HepG2 (cell line): ENCODE results near the gene SMOC1. TPM values are rescaled to one million over a fixed set of nuclear protein-coding genes. Genes with fewer than 3 reads are reported as not detected.

Experiments used
- BCL3 ChIP-seq: sonication (generic); formaldehyde crosslinking; IDR thresholded peaks from 2 replicates; pipeline ENCODE4 v1.5.1; 2020; ENCODE audit warnings: mild to moderate bottlenecking, missing genetic modification reagents, moderate library complexity
- CEBPB ChIP-seq: IDR thresholded peaks from 2 replicates; pipeline ENCODE4 v1.6.1; 2011; ENCODE audit warnings: low read depth, low read length, improper control_type of control experiment, borderline replicate concordance
- DDIT3 ChIP-seq: sonication (generic); formaldehyde crosslinking; IDR thresholded peaks from 2 replicates; pipeline ENCODE4 v1.4.0; 2020; ENCODE audit warnings: mild to moderate bottlenecking, missing genetic modification reagents
- GABPB1 ChIP-seq: IDR thresholded peaks from 2 replicates; pipeline ENCODE4 v1.6.1; 2016; ENCODE audit warnings: mild to moderate bottlenecking, missing genetic modification reagents, moderate library complexity, missing compliant biosample characterization
- GMEB2 ChIP-seq: IDR thresholded peaks from 2 replicates; pipeline ENCODE4 v1.6.1; 2016; ENCODE audit warnings: missing biosample characterization, missing genetic modification reagents, low read depth
- HMGXB4 ChIP-seq, 2 experiments: sonication (generic) in 1 of 2; formaldehyde crosslinking in 1 of 2; IDR thresholded peaks; 2 replicates each; pipeline versions ENCODE4 v1.4.0 to v1.6.1; 2018 to 2020; ENCODE audit warnings: missing genetic modification reagents in 2 of 2, borderline replicate concordance in 1 of 2, low read depth in 1 of 2, mild to moderate bottlenecking in 1 of 2, missing biosample characterization in 1 of 2
- MTF1 ChIP-seq: sonication (generic); formaldehyde crosslinking; IDR thresholded peaks from 2 replicates; pipeline ENCODE4 v1.5.0; 2020; ENCODE audit warnings: missing genetic modification reagents
- MYNN ChIP-seq: sonication (generic); formaldehyde crosslinking; IDR thresholded peaks from 2 replicates; pipeline ENCODE4 v1.4.0; 2020; ENCODE audit warnings: mild to moderate bottlenecking, low read depth, missing genetic modification reagents
- NCOA1 ChIP-seq: sonication (generic); formaldehyde crosslinking; IDR thresholded peaks from 2 replicates; pipeline ENCODE4 v1.9.0; 2021; ENCODE audit warnings: missing genetic modification reagents
- RFX5 ChIP-seq: IDR thresholded peaks from 2 replicates; pipeline ENCODE4 v1.6.1; 2011; ENCODE audit warnings: low read depth, low read length, improper control_type of control experiment
- SIX4 ChIP-seq: sonication (generic); formaldehyde crosslinking; IDR thresholded peaks from 2 replicates; pipeline ENCODE4 v1.4.0; 2020; ENCODE audit warnings: missing genetic modification reagents
- SMYD3 ChIP-seq: sonication (generic); formaldehyde crosslinking; IDR thresholded peaks from 2 replicates; pipeline ENCODE4 v1.8.1; 2023; ENCODE audit warnings: mild to moderate bottlenecking, missing genetic modification reagents
- TEAD3 ChIP-seq: optimal IDR thresholded peaks from 2 replicates; pipeline ENCODE3; 2016; ENCODE audit warnings: borderline replicate concordance
- XRCC5 ChIP-seq: fragments of 200-400 bp; formaldehyde crosslinking; optimal IDR thresholded peaks from 2 replicates; pipeline ENCODE3; 2017; ENCODE audit warnings: mild to moderate bottlenecking, low read length
- ZNF235 ChIP-seq: sonication (generic); formaldehyde crosslinking; IDR thresholded peaks from 2 replicates; pipeline ENCODE4 v1.8.1; 2023; ENCODE audit warnings: mild to moderate bottlenecking, missing genetic modification reagents, borderline replicate concordance
- ZNF33B ChIP-seq: sonication (generic); formaldehyde crosslinking; IDR thresholded peaks from 2 replicates; pipeline ENCODE4 v1.5.1; 2020; ENCODE audit warnings: mild to moderate bottlenecking, missing genetic modification reagents
- ZNF569 ChIP-seq: sonication (generic); formaldehyde crosslinking; IDR thresholded peaks from 2 replicates; pipeline ENCODE4 v1.5.0; 2020; ENCODE audit warnings: mild to moderate bottlenecking, missing genetic modification reagents, moderate library complexity, borderline replicate concordance
- ZNF574 ChIP-seq: sonication (generic); formaldehyde crosslinking; IDR thresholded peaks from 2 replicates; pipeline ENCODE4 v1.4.0; 2020; ENCODE audit warnings: missing genetic modification reagents
- ZNF639 ChIP-seq: conservative IDR thresholded peaks from 2 replicates; pipeline ENCODE4 v1.6.1; 2018; ENCODE audit warnings: missing genetic modification reagents
- ZNF781 ChIP-seq: sonication (generic); formaldehyde crosslinking; IDR thresholded peaks from 2 replicates; pipeline ENCODE4 v1.5.1; 2020; ENCODE audit warnings: borderline replicate concordance, mild to moderate bottlenecking, missing genetic modification reagents; ENCODE audit errors: not compliant biosample characterization
- polyA plus RNA-seq, 8 experiments: library from polyadenylated mRNA; depleted of rRNA in 3 of 8; stranded (reverse) in 7 of 8; unstranded in 1 of 8; fragments of >200 nt; fragmentation: Illumina TruSeq in 4 of 8; extraction: Trizol in 4 of 8; gene quantifications; 2 replicates each; pipeline versions ENCODE4 v1.2.1 to v1.2.3, GENCODE V29; 2011 to 2016; ENCODE audit warnings: low read depth in 4 of 8, missing spikeins in 1 of 8, mixed read lengths in 1 of 8; ENCODE audit not compliant: insufficient read depth in 1 of 8
- total RNA-seq, 5 experiments: library from RNA; depleted of rRNA; stranded (reverse); fragments of >200 nt; fragmentation: Illumina TruSeq; extraction: Trizol; gene quantifications; 2 replicates each; pipeline ENCODE4 v1.2.3, GENCODE V29; 2016; ENCODE audit warnings: low read depth in 1 of 5

Gene SMOC1
- total and polyA plus RNA-seq, 2 of the 13 experiments (the other 11 are each of a cell fraction or from before 2014, with no cell fraction given) = 17.8 to 35.6 TPM

- TF ChIP-seq ZNF235 (CRISPR knock-in tag) = no peak
- TF ChIP-seq NCOA1 (CRISPR knock-in tag) = peak; percentile 52; the same call in 1 of the 2 replicates
- TF ChIP-seq XRCC5 = peak; percentile 72
- no peak for TF ChIP-seq RFX5
- peak in 1 of 2 experiments; percentile 57; a peak in 1 of 4 replicates for TF ChIP-seq HMGXB4 (CRISPR knock-in tag; IDR thresholded peaks at IDR 0.05; ENCODE audit: borderline replicate concordance in 1 of 2, low read depth in 1 of 2)
- TF ChIP-seq CEBPB = no peak
- TF ChIP-seq DDIT3 (CRISPR knock-in tag) = no peak
- no peak for TF ChIP-seq SMYD3 (CRISPR knock-in tag)
- TF ChIP-seq BCL3 = no peak
- TF ChIP-seq ZNF781 (CRISPR knock-in tag) = no peak
- TF ChIP-seq GABPB1 (CRISPR knock-in tag) = no peak
- TF ChIP-seq MYNN (CRISPR knock-in tag) = no peak
- TF ChIP-seq ZNF33B (CRISPR knock-in tag) = no peak
- TF ChIP-seq SIX4 (CRISPR knock-in tag) = no peak
- no peak for TF ChIP-seq ZNF569 (CRISPR knock-in tag)
- TF ChIP-seq TEAD3 = no peak
- TF ChIP-seq ZNF574 (CRISPR knock-in tag) = no peak
- no peak for TF ChIP-seq GMEB2 (CRISPR knock-in tag)
- no peak for TF ChIP-seq MTF1 (CRISPR knock-in tag)
- no peak for TF ChIP-seq ZNF639
Measured at GRCh38 chr14:69937367-69938081, 58.3 kb downstream of the SMOC1 start (continued).
